Liver (tissue), 9 donors: ENCODE results near the gene ZNF568. TPM values are rescaled to one million over a fixed set of nuclear protein-coding genes. Genes with fewer than 3 reads are reported as not detected.

Experiments used
- DNase-seq: peaks from one replicate; pipeline ENCODE4 v3.0.0-alpha.2; 2017; ENCODE audit warnings: low spot score
- H3K27ac ChIP-seq, 2 donors: one replicate each; pipeline ENCODE4 v1.7.0; 2013; ENCODE audit warnings: inconsistent platforms in 2 of 2, low read length in 2 of 2, control low read depth in 1 of 2, low read depth in 1 of 2, mild to moderate bottlenecking in 1 of 2
- H3K27me3 ChIP-seq, 4 donors: one replicate each; pipeline versions ENCODE4 v1.6.1 to v1.7.0; 2013; ENCODE audit warnings: low read length in 3 of 4, inconsistent platforms in 1 of 4, mild to moderate bottlenecking in 1 of 4, moderate library complexity in 1 of 4; ENCODE audit not compliant: control insufficient read depth in 4 of 4, insufficient read depth in 4 of 4
- H3K36me3 ChIP-seq, 4 donors: one replicate each; pipeline versions ENCODE4 v1.6.1 to v1.7.0; 2013; ENCODE audit warnings: low read length in 3 of 4, mild to moderate bottlenecking in 3 of 4, low read depth in 1 of 4, moderate library complexity in 1 of 4; ENCODE audit not compliant: control insufficient read depth in 4 of 4, insufficient read depth in 3 of 4
- H3K4me1 ChIP-seq, 4 donors: one replicate each; pipeline versions ENCODE4 v1.6.1 to v1.7.0; 2013; ENCODE audit warnings: low read length in 3 of 4, mild to moderate bottlenecking in 3 of 4, moderate library complexity in 1 of 4; ENCODE audit not compliant: control insufficient read depth in 4 of 4, insufficient read depth in 4 of 4
- H3K4me3 ChIP-seq, 3 donors: one replicate each; pipeline versions ENCODE4 v1.6.1 to v1.7.0; 2013; ENCODE audit warnings: low read length in 3 of 3, control low read depth in 1 of 3, low read depth in 1 of 3, mild to moderate bottlenecking in 1 of 3
- H3K9ac ChIP-seq, 2 donors: one replicate each; pipeline ENCODE4 v1.7.0; 2013; ENCODE audit warnings: low read length in 2 of 2, mild to moderate bottlenecking in 2 of 2, moderate library complexity in 2 of 2, control low read depth in 1 of 2, low read depth in 1 of 2
- H3K9me3 ChIP-seq, 4 donors: one replicate each; pipeline versions ENCODE4 v1.6.1 to v1.7.0; 2013; ENCODE audit warnings: low read length in 3 of 4; ENCODE audit not compliant: control insufficient read depth in 4 of 4
- ATF3 ChIP-seq: IDR thresholded peaks from 2 replicates; pipeline ENCODE4 v1.6.1; 2016; ENCODE audit warnings: antibody characterized with exemption
- CTCF ChIP-seq: fragments of 150-350 bp; IDR thresholded peaks from 2 replicates; pipeline ENCODE4 v1.5.1; 2017; ENCODE audit warnings: improper control_type of control experiment, low read depth, low read length; ENCODE audit not compliant: missing input control
- EGR1 ChIP-seq, 2 donors: IDR thresholded peaks; 2 replicates each; pipeline ENCODE4 v1.6.1; 2016 to 2018; ENCODE audit warnings: antibody characterized with exemption in 2 of 2, low read depth in 2 of 2
- FOXA2 ChIP-seq: IDR thresholded peaks from 2 replicates; pipeline ENCODE4 v1.6.1; 2016; ENCODE audit warnings: antibody characterized with exemption
- HNF4A ChIP-seq, 2 donors: conservative IDR thresholded peaks; 2 replicates each; pipeline ENCODE4 v1.6.1; 2016; ENCODE audit warnings: antibody characterized with exemption in 2 of 2, mild to moderate bottlenecking in 2 of 2
- JUND ChIP-seq, 2 donors: IDR thresholded peaks; 2 replicates each; pipeline ENCODE4 v1.6.1; 2016; ENCODE audit warnings: antibody characterized with exemption in 2 of 2
- MAX ChIP-seq: IDR thresholded peaks from 2 replicates; pipeline ENCODE4 v1.6.1; 2016; ENCODE audit warnings: antibody characterized with exemption
- NR2F2 ChIP-seq: IDR thresholded peaks from 2 replicates; pipeline ENCODE4 v1.6.1; 2016; ENCODE audit warnings: antibody characterized with exemption
- RAD21 ChIP-seq, 2 donors: IDR thresholded peaks; 2 replicates each; pipeline ENCODE4 v1.6.1; 2016; ENCODE audit warnings: antibody characterized with exemption in 2 of 2, mild to moderate bottlenecking in 2 of 2
- REST ChIP-seq: IDR thresholded peaks from 2 replicates; pipeline ENCODE4 v1.6.1; 2016; ENCODE audit warnings: antibody characterized with exemption, mild to moderate bottlenecking
- RXRA ChIP-seq, 2 donors: IDR thresholded peaks; 2 replicates each; pipeline ENCODE4 v1.6.1; 2017 to 2018; ENCODE audit warnings: antibody characterized with exemption in 2 of 2, mild to moderate bottlenecking in 1 of 2
- SP1 ChIP-seq: IDR thresholded peaks from 2 replicates; pipeline ENCODE4 v1.6.1; 2018; ENCODE audit warnings: antibody characterized with exemption, mild to moderate bottlenecking
- TAF1 ChIP-seq: conservative IDR thresholded peaks from 2 replicates; pipeline ENCODE4 v1.6.1; 2016; ENCODE audit warnings: antibody characterized with exemption, mild to moderate bottlenecking
- YY1 ChIP-seq: IDR thresholded peaks from 2 replicates; pipeline ENCODE4 v1.6.1; 2016; ENCODE audit warnings: antibody characterized with exemption, mild to moderate bottlenecking
- ZBTB33 ChIP-seq: IDR thresholded peaks from 2 replicates; pipeline ENCODE4 v1.6.1; 2016; ENCODE audit warnings: antibody characterized with exemption
- whole genome bisulfite sequencing: extraction: QIAGEN DNeasy Blood & Tissue Kit; methylation state at CpG from one replicate; pipeline ENCODE4 v1.1.7; 2013; 5-methylcytosine and 5-hydroxymethylcytosine counted together
- polyA plus RNA-seq, 2 donors: library from polyadenylated mRNA; stranded (reverse) in 1 of 2; unstranded in 1 of 2; fragments of 200-250 nt in 1 of 2; fragments of >200 nt in 1 of 2; fragmentation: Nextera tagmentation in 1 of 2; extraction: Ambion mirVana in 1 of 2; gene quantifications; one replicate each; pipeline versions ENCODE4 v1.2.1 to v1.2.3, GENCODE V29; 2013 to 2015
- total RNA-seq, 2 donors: library from RNA; depleted of rRNA; stranded (reverse); fragments of >200 nt; gene quantifications; one replicate each; pipeline ENCODE4 v1.2.3, GENCODE V29; 2014
- donor health status: healthy.
- donor health status: healthy.
- donor health status: healthy.
- donor health status: healthy.
- donor health status: healthy.

ZNF568 gene
- total and polyA plus RNA-seq, 4 donors: 1.4 to 5.5 (median 2.8) TPM

- WGBS: 88% methylated on average over 6 of the region's 6 CpGs
- no peaks in the 10 kb centered on the region for H3K27me3 ChIP-seq
- peaks cover 8 to 44% (median 15%) of the 10 kb centered on the region in 4 donors for H3K9me3 ChIP-seq
- TF ChIP-seq ATF3: no peak
- no peak for TF ChIP-seq HNF4A (conservative IDR thresholded peaks at IDR 0.05)
- no peak for TF ChIP-seq JUND (IDR thresholded peaks at IDR 0.05)
- TF ChIP-seq EGR1 (IDR thresholded peaks at IDR 0.05; ENCODE audit: low read depth in 2 of 2): no peak
- TF ChIP-seq FOXA2: no peak
- no peak for TF ChIP-seq REST
- no peak for TF ChIP-seq CTCF
- no peak for TF ChIP-seq RAD21 (IDR thresholded peaks at IDR 0.05)
- TF ChIP-seq TAF1: no peak
- TF ChIP-seq YY1: no peak
- TF ChIP-seq ZBTB33: no peak
- TF ChIP-seq NR2F2: no peak
- no peak for TF ChIP-seq SP1
- TF ChIP-seq MAX: no peak
- peak overlapping the region in 1 of 3 donors; percentile 7 for H3K4me3 ChIP-seq
- DNase-seq: no peak
- H3K4me1 ChIP-seq: no peaks in the 10 kb centered on the region
- no peaks in the 10 kb centered on the region for H3K36me3 ChIP-seq
- H3K9ac ChIP-seq: no peak overlapping the region
- no peak overlapping the region for H3K27ac ChIP-seq
Measured at GRCh38 chr19:36962346-36962745, 46.2 kb downstream of the ZNF568 start.

GRCh38 chr19:36963280-36963679, 47.1 kb downstream of the ZNF568 start:
- H3K9me3 ChIP-seq: peaks cover 8 to 45% (median 14%) of the 10 kb centered on the region in 4 donors
- H3K4me3 ChIP-seq: no peak overlapping the region
- no peak overlapping the region for H3K9ac ChIP-seq
- WGBS: 78% methylated on average over 2 of the region's 2 CpGs
- H3K27ac ChIP-seq: no peak overlapping the region
- H3K4me1 ChIP-seq: no peaks in the 10 kb centered on the region
- no peaks in the 10 kb centered on the region for H3K36me3 ChIP-seq
- TF ChIP-seq RXRA (IDR thresholded peaks at IDR 0.05): no peak
- TF ChIP-seq YY1: no peak
- TF ChIP-seq RAD21 (IDR thresholded peaks at IDR 0.05): no peak
- no peak for TF ChIP-seq FOXA2
- TF ChIP-seq SP1: no peak
- no peak for TF ChIP-seq ATF3
- H3K27me3 ChIP-seq: no peaks in the 10 kb centered on the region
- no peak for DNase-seq
